H9 (cell line): ENCODE measurements around the gene TGM3. TPM values are rescaled to one million over a fixed set of nuclear protein-coding genes. Genes with fewer than 3 reads are reported as not detected.

ENCODE experiments used
- DNase-seq: peaks from one replicate; pipeline ENCODE4 v3.0.0-alpha.2; 2017
- H2AFZ ChIP-seq: one replicate; pipeline ENCODE4 v1.6.1; 2013; ENCODE audit warnings: mild to moderate bottlenecking, low read length, control low read depth, moderate library complexity
- H2AK5ac ChIP-seq: 2 replicates; pipeline ENCODE4 v1.6.1; 2013; ENCODE audit warnings: low read length, control low read depth, mixed read lengths; ENCODE audit not compliant: insufficient read length
- H2BK120ac ChIP-seq: one replicate; pipeline ENCODE4 v1.6.1; 2013; ENCODE audit warnings: low read depth, mild to moderate bottlenecking, low read length, control low read depth, inconsistent platforms; ENCODE audit not compliant: poor library complexity, severe bottlenecking
- H2BK12ac ChIP-seq: 2 replicates; pipeline ENCODE4 v1.6.1; 2013; ENCODE audit warnings: low read length, control low read depth, mixed read lengths, low read depth; ENCODE audit not compliant: insufficient read length
- H2BK15ac ChIP-seq: 2 replicates; pipeline ENCODE4 v1.6.1; 2013; ENCODE audit warnings: low read depth, low read length, control low read depth
- H2BK20ac ChIP-seq: one replicate; pipeline ENCODE4 v1.6.1; 2013; ENCODE audit warnings: low read depth, mild to moderate bottlenecking, low read length, control low read depth, inconsistent platforms; ENCODE audit not compliant: poor library complexity, severe bottlenecking
- H2BK5ac ChIP-seq: 2 replicates; pipeline ENCODE4 v1.6.1; 2013; ENCODE audit warnings: low read length, control low read depth, mixed read lengths; ENCODE audit not compliant: insufficient read length
- H3K14ac ChIP-seq: 2 replicates; pipeline ENCODE4 v1.6.1; 2013; ENCODE audit warnings: low read length, control low read depth; ENCODE audit not compliant: insufficient read depth
- H3K18ac ChIP-seq: 2 replicates; pipeline ENCODE4 v1.6.1; 2013; ENCODE audit warnings: low read depth, mild to moderate bottlenecking, mixed read lengths, low read length, control low read depth; ENCODE audit not compliant: insufficient read length
- H3K23ac ChIP-seq: 2 replicates; pipeline ENCODE4 v1.6.1; 2013; ENCODE audit warnings: low read length, control low read depth, mixed read lengths, low read depth; ENCODE audit not compliant: insufficient read length
- H3K23me2 ChIP-seq: 2 replicates; pipeline ENCODE4 v1.6.1; 2013; ENCODE audit warnings: low read depth, mild to moderate bottlenecking, mixed read lengths, low read length, control low read depth; ENCODE audit not compliant: insufficient read length, poor library complexity, severe bottlenecking
- H3K27ac ChIP-seq: 2 replicates; pipeline ENCODE4 v1.5.1; 2013; ENCODE audit warnings: low read length, control low read depth, mixed read lengths, low read depth; ENCODE audit not compliant: insufficient read length
- H3K27me3 ChIP-seq: 2 replicates; pipeline ENCODE4 v1.6.1; 2013; ENCODE audit warnings: low read length, control low read depth, inconsistent platforms; ENCODE audit not compliant: insufficient read depth
- H3K4ac ChIP-seq: 2 replicates; pipeline ENCODE4 v1.6.1; 2013; ENCODE audit warnings: low read depth, mild to moderate bottlenecking, control low read depth, inconsistent platforms, low read length, moderate library complexity
- H3K4me1 ChIP-seq: 2 replicates; pipeline ENCODE4 v1.6.1; 2013; ENCODE audit warnings: low read length, control low read depth, inconsistent platforms; ENCODE audit not compliant: insufficient read depth
- H3K4me2 ChIP-seq: 2 replicates; pipeline ENCODE4 v1.6.1; 2013; ENCODE audit warnings: low read length, control low read depth, mixed read lengths; ENCODE audit not compliant: insufficient read length, insufficient read depth
- H3K56ac ChIP-seq: 2 replicates; pipeline ENCODE4 v1.6.1; 2013; ENCODE audit warnings: low read depth, mild to moderate bottlenecking, mixed read lengths, low read length, control low read depth; ENCODE audit not compliant: insufficient read length
- H3K79me1 ChIP-seq: 2 replicates; pipeline ENCODE4 v1.6.1; 2013; ENCODE audit warnings: low read depth, mild to moderate bottlenecking, moderate library complexity, low read length, control low read depth, inconsistent platforms; ENCODE audit not compliant: insufficient read depth, poor library complexity, severe bottlenecking
- H3K79me2 ChIP-seq: 2 replicates; pipeline ENCODE4 v1.6.1; 2013; ENCODE audit warnings: low read length, control low read depth, inconsistent platforms; ENCODE audit not compliant: insufficient read depth
- H3K9ac ChIP-seq: 2 replicates; pipeline ENCODE4 v1.6.1; 2013; ENCODE audit warnings: low read length, control low read depth, mixed read lengths; ENCODE audit not compliant: insufficient read length; ENCODE audit errors: extremely low read depth
- H3K9me3 ChIP-seq: one replicate; pipeline ENCODE4 v1.6.1; 2013; ENCODE audit warnings: low read depth, low read length, inconsistent platforms; ENCODE audit not compliant: control insufficient read depth
- H3T11ph ChIP-seq: one replicate; pipeline ENCODE4 v1.6.1; 2013; ENCODE audit warnings: mild to moderate bottlenecking, low read length, control low read depth, inconsistent platforms
- H4K20me1 ChIP-seq: one replicate; pipeline ENCODE4 v1.6.1; 2013; ENCODE audit not compliant: control insufficient read depth, insufficient read length, insufficient read depth
- H4K5ac ChIP-seq: 2 replicates; pipeline ENCODE4 v1.6.1; 2013; ENCODE audit warnings: low read depth, mild to moderate bottlenecking, mixed read lengths, low read length, control low read depth; ENCODE audit not compliant: insufficient read length
- H4K8ac ChIP-seq: replicated peaks from 2 replicates; pipeline ENCODE4 v1.6.1; 2013; ENCODE audit warnings: low read length, control low read depth, mixed read lengths, low read depth; ENCODE audit not compliant: insufficient read length
- H4K91ac ChIP-seq: 2 replicates; pipeline ENCODE4 v1.6.1; 2013; ENCODE audit warnings: low read depth, mild to moderate bottlenecking, moderate library complexity, mixed read lengths, low read length, control low read depth; ENCODE audit not compliant: insufficient read length
- H3K27ac Mint-ChIP-seq, 3 experiments: 2 replicates in 2 of 3; 3 replicates in 1 of 3; pipeline ENCODE4 v1.8.0; 2020 to 2021; ENCODE audit warnings: mixed read lengths in 3 of 3, mild to moderate bottlenecking in 1 of 3, moderate library complexity in 1 of 3
- H3K27me3 Mint-ChIP-seq: 2 replicates; pipeline ENCODE4 v1.8.0; 2021; ENCODE audit warnings: low read depth, mild to moderate bottlenecking, moderate library complexity, mixed read lengths
- H3K36me3 Mint-ChIP-seq, 3 experiments: 2 replicates in 2 of 3; 3 replicates in 1 of 3; pipeline ENCODE4 v1.8.0; 2020 to 2021; ENCODE audit warnings: low read depth in 3 of 3, mixed read lengths in 3 of 3; ENCODE audit not compliant: insufficient read depth in 1 of 3
- H3K4me1 Mint-ChIP-seq, 2 experiments: 2 replicates each; pipeline ENCODE4 v1.8.0; 2020; ENCODE audit warnings: mixed read lengths in 2 of 2
- H3K4me3 Mint-ChIP-seq, 2 experiments: 2 replicates in 1 of 2; 3 replicates in 1 of 2; pipeline ENCODE4 v1.8.0; 2020 to 2021; ENCODE audit warnings: mild to moderate bottlenecking in 2 of 2, mixed read lengths in 2 of 2, moderate library complexity in 1 of 2
- H3K9me3 Mint-ChIP-seq, 2 experiments: 2 replicates in 1 of 2; 3 replicates in 1 of 2; pipeline ENCODE4 v1.8.0; 2020; ENCODE audit warnings: mild to moderate bottlenecking in 2 of 2, mixed read lengths in 2 of 2, moderate library complexity in 1 of 2
- WGBS: extraction: QIAGEN DNeasy Blood & Tissue Kit; methylation state at CpG from one replicate; pipeline ENCODE4 v1.1.7; 2013; ENCODE audit warnings: missing lambda C conversion rate, low lambda C conversion rate, mixed read lengths; ENCODE audit not compliant: insufficient read length; ENCODE audit errors: extremely low coverage; 5-methylcytosine and 5-hydroxymethylcytosine counted together
- total RNA-seq: library from RNA; stranded (reverse); gene quantifications from 2 replicates; pipeline ENCODE4 v1.2.1, GENCODE V29; 2021
- TF ChIP-seq, protein P1 (sequence below): fragments of 200-600 bp; sonication (generic); conservative IDR thresholded peaks from 3 replicates; pipeline ENCODE4 v1.8.0; 2021; ENCODE audit warnings: antibody characterized with exemption, mild to moderate bottlenecking

TGM3 gene
- total RNA-seq, 1 experiment from 2014 or later: not detected

DNA sequence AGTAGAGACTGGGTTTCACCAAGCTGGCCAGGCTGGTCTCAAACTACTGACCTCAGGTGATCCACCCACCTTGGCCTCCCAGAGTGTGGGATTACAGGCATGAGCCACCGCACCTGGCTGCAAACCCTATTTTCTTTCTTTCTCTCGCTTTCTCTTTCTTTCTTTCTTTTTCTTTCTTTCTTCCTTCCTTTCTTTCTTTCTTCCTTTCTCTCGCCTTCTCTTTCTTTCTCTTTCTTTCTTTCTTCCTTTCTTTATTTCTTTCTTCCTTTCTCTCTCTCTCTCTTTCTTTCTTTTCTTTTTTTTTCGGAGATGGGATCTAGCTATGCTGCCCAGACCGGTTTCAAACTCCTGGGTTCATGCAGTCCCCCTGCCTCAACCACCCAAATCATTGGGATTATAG is 47.0 kb upstream of the TGM3 start:
- H2BK15ac ChIP-seq: no peak overlapping the region
- no peak overlapping the region for H3K56ac ChIP-seq
- no peaks in the 10 kb centered on the region for H3K9me3 ChIP-seq
- no peak overlapping the region for H3T11ph ChIP-seq
- TF ChIP-seq, protein P1, sequence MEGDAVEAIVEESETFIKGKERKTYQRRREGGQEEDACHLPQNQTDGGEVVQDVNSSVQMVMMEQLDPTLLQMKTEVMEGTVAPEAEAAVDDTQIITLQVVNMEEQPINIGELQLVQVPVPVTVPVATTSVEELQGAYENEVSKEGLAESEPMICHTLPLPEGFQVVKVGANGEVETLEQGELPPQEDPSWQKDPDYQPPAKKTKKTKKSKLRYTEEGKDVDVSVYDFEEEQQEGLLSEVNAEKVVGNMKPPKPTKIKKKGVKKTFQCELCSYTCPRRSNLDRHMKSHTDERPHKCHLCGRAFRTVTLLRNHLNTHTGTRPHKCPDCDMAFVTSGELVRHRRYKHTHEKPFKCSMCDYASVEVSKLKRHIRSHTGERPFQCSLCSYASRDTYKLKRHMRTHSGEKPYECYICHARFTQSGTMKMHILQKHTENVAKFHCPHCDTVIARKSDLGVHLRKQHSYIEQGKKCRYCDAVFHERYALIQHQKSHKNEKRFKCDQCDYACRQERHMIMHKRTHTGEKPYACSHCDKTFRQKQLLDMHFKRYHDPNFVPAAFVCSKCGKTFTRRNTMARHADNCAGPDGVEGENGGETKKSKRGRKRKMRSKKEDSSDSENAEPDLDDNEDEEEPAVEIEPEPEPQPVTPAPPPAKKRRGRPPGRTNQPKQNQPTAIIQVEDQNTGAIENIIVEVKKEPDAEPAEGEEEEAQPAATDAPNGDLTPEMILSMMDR: no peak
- no peak for DNase-seq
- no peak overlapping the region for H4K5ac ChIP-seq
- no peak overlapping the region for H2BK20ac ChIP-seq
- no peak overlapping the region for H2AFZ ChIP-seq
- Mint-ChIP-seq H3K27ac (no peak overlapping the region), H3K4me3 (no peak overlapping the region), H3K4me1 (peaks cover 35 to 44% of the 10 kb centered on the region in 2 experiments), H3K9me3 (no peaks in the 10 kb centered on the region; a peak in 2 of 5 replicates), H3K27me3 (peaks cover 2% of the 10 kb centered on the region), H3K36me3 (no peaks in the 10 kb centered on the region; a peak in 1 of 7 replicates)
- no peaks in the 10 kb centered on the region for H3K27me3 ChIP-seq
- no peak overlapping the region for H2BK12ac ChIP-seq
- H3K9ac ChIP-seq: no peak overlapping the region
- no peaks in the 10 kb centered on the region for H3K23me2 ChIP-seq
- no peaks in the 10 kb centered on the region for H4K20me1 ChIP-seq
- H3K14ac ChIP-seq: no peak overlapping the region
- no peak overlapping the region for H3K4me2 ChIP-seq
- H3K79me2 ChIP-seq: no peaks in the 10 kb centered on the region
- H2BK120ac ChIP-seq: no peak overlapping the region
- H3K79me1 ChIP-seq: no peaks in the 10 kb centered on the region
- H3K4me1 ChIP-seq: no peaks in the 10 kb centered on the region; the same call in 1 of the 2 replicates
- no peak overlapping the region for H2BK5ac ChIP-seq
- no peak overlapping the region for H3K18ac ChIP-seq
- no CpG with 5 or more reads among the region's 5 CpGs for WGBS
- H2AK5ac ChIP-seq: no peak overlapping the region
- H3K23ac ChIP-seq: no peak overlapping the region
- H4K91ac ChIP-seq: no peak overlapping the region
- no peak overlapping the region for H3K4ac ChIP-seq
- H4K8ac ChIP-seq: no peak overlapping the region
- H3K27ac ChIP-seq: no peak overlapping the region
